HUES48 (cell line): ENCODE measurements around the gene TSR1.

Experiments
- H3K27ac ChIP-seq: one replicate; pipeline ENCODE4 v1.7.0; 2013; ENCODE audit warnings: low read depth, low read length, inconsistent platforms
- H3K27me3 ChIP-seq: 2 replicates; pipeline ENCODE4 v1.6.1; 2013; ENCODE audit warnings: mild to moderate bottlenecking, low read length; ENCODE audit not compliant: control insufficient read depth, insufficient read depth
- H3K36me3 ChIP-seq: 2 replicates; pipeline ENCODE4 v1.6.1; 2013; ENCODE audit warnings: low read length; ENCODE audit not compliant: control insufficient read depth, insufficient read depth
- H3K4me1 ChIP-seq: 2 replicates; pipeline ENCODE4 v1.6.1; 2013; ENCODE audit warnings: mild to moderate bottlenecking, low read length; ENCODE audit not compliant: control insufficient read depth, insufficient read depth
- H3K4me3 ChIP-seq: 2 replicates; pipeline ENCODE4 v1.5.1; 2013; ENCODE audit warnings: mild to moderate bottlenecking, low read depth, low read length
- H3K9ac ChIP-seq: 2 replicates; pipeline ENCODE4 v1.6.1; 2013; ENCODE audit warnings: mild to moderate bottlenecking, low read depth, low read length, moderate library complexity
- H3K9me3 ChIP-seq: 2 replicates; pipeline ENCODE4 v1.6.1; 2013; ENCODE audit warnings: low read length; ENCODE audit not compliant: control insufficient read depth, insufficient read depth

TSR1 gene

GRCh38 chr17:2279707-2280106 lies 56.5 kb downstream of the TSR1 start:
- no peaks in the 10 kb centered on the region for H3K27me3 ChIP-seq
- no peak overlapping the region for H3K9ac ChIP-seq
- H3K9me3 ChIP-seq: no peaks in the 10 kb centered on the region
- H3K27ac ChIP-seq: no peak overlapping the region
- H3K4me3 ChIP-seq: no peak overlapping the region
- peaks cover 67% of the 10 kb centered on the region for H3K36me3 ChIP-seq
- no peaks in the 10 kb centered on the region for H3K4me1 ChIP-seq

GRCh38 chr17:2277429-2278170 lies 58.7 kb downstream of the TSR1 start:
- no peaks in the 10 kb centered on the region for H3K9me3 ChIP-seq
- H3K4me1 ChIP-seq: no peaks in the 10 kb centered on the region
- H3K36me3 ChIP-seq: peaks cover 58% of the 10 kb centered on the region
- H3K27me3 ChIP-seq: no peaks in the 10 kb centered on the region
- H3K9ac ChIP-seq: no peak overlapping the region
- no peak overlapping the region for H3K4me3 ChIP-seq
- H3K27ac ChIP-seq: no peak overlapping the region

- no peak overlapping the region for H3K27ac ChIP-seq
- H3K36me3 ChIP-seq: peaks cover 39% of the 10 kb centered on the region
- H3K4me1 ChIP-seq: no peaks in the 10 kb centered on the region
- no peaks in the 10 kb centered on the region for H3K27me3 ChIP-seq
- no peak overlapping the region for H3K9ac ChIP-seq
- H3K9me3 ChIP-seq: no peaks in the 10 kb centered on the region
- H3K4me3 ChIP-seq: no peak overlapping the region
These were observed 60.5 kb downstream of the TSR1 start for GRCh38 chr17:2275722-2276121.

- H3K27me3 ChIP-seq: no peaks in the 10 kb centered on the region
- H3K4me3 ChIP-seq: no peak overlapping the region
- peaks cover 26% of the 10 kb centered on the region for H3K36me3 ChIP-seq
- no peaks in the 10 kb centered on the region for H3K4me1 ChIP-seq
- no peak overlapping the region for H3K9ac ChIP-seq
- H3K9me3 ChIP-seq: no peaks in the 10 kb centered on the region
- H3K27ac ChIP-seq: no peak overlapping the region
These were observed 61.8 kb downstream of the TSR1 start for GRCh38 chr17:2274414-2274813.
